ENCODE measurements around the gene TMEM236. TPM values are rescaled to one million over a fixed set of nuclear protein-coding genes. Genes with fewer than 3 reads are reported as not detected.

The TMEM236 gene
- total and polyA plus RNA-seq, 9 of the 15 experiments (the other 6 are each of a cell fraction or from before 2014, with no cell fraction given): 0.04 to 0.13 (median 0.04) TPM; not detected in 4

- ATAC-seq (no peak), FAIRE-seq (no peak), DNase-seq (ENCODE audit: extremely low read depth in 1 of 4, low spot score in 3 of 4) (no peak)
- Histone ChIP-seq H3K9me3 (replicated peaks; ENCODE audit: control insufficient read depth, insufficient read depth, low read depth, low read length) (no peaks in the 10 kb centered on the region), H3K79me2 (ENCODE audit: control insufficient read depth, insufficient read depth, low read length) (no peaks in the 10 kb centered on the region), H4K20me1 (replicated peaks; ENCODE audit: control insufficient read depth, insufficient read depth, low read length) (no peaks in the 10 kb centered on the region), H3K36me3 (ENCODE audit: control insufficient read depth, insufficient read depth, low read length) (peaks cover 64% of the 10 kb centered on the region; the same call in 2 of the 3 replicates), H3K27me3 (ENCODE audit: control insufficient read depth in 2 of 2, insufficient read depth in 2 of 2, low read length in 2 of 2) (no peaks in the 10 kb centered on the region), H3K4me3 (no peak overlapping the region), H3K9ac (ENCODE audit: insufficient read depth in 1 of 2, low read depth in 2 of 2, low read length in 2 of 2) (no peak overlapping the region), H2AFZ (ENCODE audit: low read depth, low read length) (no peak overlapping the region), H3K27ac (ENCODE audit: extremely low read depth, low read depth, low read length) (no peak overlapping the region), H3K4me1 (replicated peaks in 1 of 2; ENCODE audit: control insufficient read depth in 2 of 2, insufficient read depth in 2 of 2, low read length in 2 of 2) (no peaks in the 10 kb centered on the region), H3K9me1 (ENCODE audit: control insufficient read depth, insufficient read depth, low read length) (no peaks in the 10 kb centered on the region), H3K4me2 (ENCODE audit: insufficient read depth, low read length) (no peak overlapping the region)
- BruUV-seq (replicated peaks): no TSS peak
- TF ChIP-seq ADNP (tag; IDR thresholded peaks at IDR 0.05) (0 out of 2 replicates have a peak, but pooled peaks have one; percentile 53), MBD2 (IDR thresholded peaks at IDR 0.05; ENCODE audit: borderline replicate concordance, low read depth) (no peak), RBM25 (IDR thresholded peaks at IDR 0.05; ENCODE audit: low read depth, low read length, severe bottlenecking) (peak; percentile 65)
- intact Hi-C loops (cut with micrococcal nuclease) (no loop called here), in situ Hi-C loops (cut with MboI) (no loop called here)
- CTCF ChIA-PET (ENCODE audit: low intra/inter-chr PET ratio): no interaction called here
- POLR2A ChIA-PET: no interaction called here
- 89% methylated on average over 5 of the region's 5 CpGs for WGBS (ENCODE audit: insufficient coverage, low coverage, missing lambda C conversion rate)
These were observed 39.9 kb upstream of the TMEM236 start for GRCh38 chr10:17712053-17712452.

GRCh38 chr10:17712717-17713471 is 39.1 kb upstream of the TMEM236 start:
- Histone ChIP-seq H3K4me3 (no peak overlapping the region), H3K27ac (ENCODE audit: extremely low read depth, low read depth, low read length) (no peak overlapping the region), H3K79me2 (ENCODE audit: control insufficient read depth, insufficient read depth, low read length) (no peaks in the 10 kb centered on the region), H3K4me1 (replicated peaks in 1 of 2; ENCODE audit: control insufficient read depth in 2 of 2, insufficient read depth in 2 of 2, low read length in 2 of 2) (no peaks in the 10 kb centered on the region), H3K36me3 (ENCODE audit: control insufficient read depth, insufficient read depth, low read length) (peaks cover 64% of the 10 kb centered on the region; the same call in 2 of the 3 replicates), H3K9me1 (ENCODE audit: control insufficient read depth, insufficient read depth, low read length) (no peaks in the 10 kb centered on the region), H3K4me2 (ENCODE audit: insufficient read depth, low read length) (no peak overlapping the region), H3K27me3 (ENCODE audit: control insufficient read depth in 2 of 2, insufficient read depth in 2 of 2, low read length in 2 of 2) (no peaks in the 10 kb centered on the region), H2AFZ (ENCODE audit: low read depth, low read length) (no peak overlapping the region), H4K20me1 (replicated peaks; ENCODE audit: control insufficient read depth, insufficient read depth, low read length) (no peaks in the 10 kb centered on the region), H3K9ac (ENCODE audit: insufficient read depth in 1 of 2, low read depth in 2 of 2, low read length in 2 of 2) (no peak overlapping the region), H3K9me3 (replicated peaks; ENCODE audit: control insufficient read depth, insufficient read depth, low read depth, low read length) (no peaks in the 10 kb centered on the region)
- intact Hi-C loops (cut with micrococcal nuclease): no loop called here
- BruUV-seq (replicated peaks): no TSS peak
- POLR2A ChIA-PET: interaction anchor here (0.6 to 0.8 kb wide), 2 partner anchors 13 to 896 kb away, joined by 3 to 4 read pairs; no protein-coding TSS in a partner anchor
- FAIRE-seq (no peak), ATAC-seq (no peak), DNase-seq (ENCODE audit: extremely low read depth in 1 of 4, low spot score in 3 of 4) (no peak)
- CTCF ChIA-PET (ENCODE audit: low intra/inter-chr PET ratio): no interaction called here
- in situ Hi-C loops (cut with MboI): no loop called here
- WGBS (ENCODE audit: insufficient coverage, low coverage, missing lambda C conversion rate): 93% methylated on average over 16 of the region's 18 CpGs
- no peak for TF ChIP-seq DDX20 (tag; IDR thresholded peaks at IDR 0.05; ENCODE audit: low read depth)
- TF ChIP-seq PBX2 (CRISPR knock-in tag; IDR thresholded peaks at IDR 0.05; ENCODE audit: low read depth): no peak
- TF ChIP-seq PBX2 (tag; conservative IDR thresholded peaks at IDR 0.05; ENCODE audit: low read depth): no peak
- no peak for TF ChIP-seq USF1 (CRISPR knock-in tag; IDR thresholded peaks at IDR 0.05)
- peak in 1 of 2 experiments; percentile 95; a peak in 2 of 4 replicates for TF ChIP-seq MLLT1 (IDR thresholded peaks at IDR 0.05)
- peak; percentile 80; the same call in 1 of the 2 replicates for TF ChIP-seq ZBTB17 (CRISPR knock-in tag; IDR thresholded peaks at IDR 0.05)
- no peak for TF ChIP-seq ETV5 (CRISPR knock-in tag; IDR thresholded peaks at IDR 0.05; ENCODE audit: low read depth)
